ENCODE measurements around the gene ARL6IP4. TPM values are rescaled to one million over a fixed set of nuclear protein-coding genes. Genes with fewer than 3 reads are reported as not detected.

Gene ARL6IP4
- total RNA-seq = 163 and 178 TPM in 2 replicates

- DNase-seq (peak; percentile 72), ATAC-seq (ENCODE audit: low read depth) (peak; percentile 83)
- POLR2A ChIA-PET = interaction anchor here (0.6 to 2.5 kb wide), 9 partner anchors 10 to 257 kb away, joined by 3 to 9 read pairs (median 3); partner anchors contain the start of genes ABCB9, CCDC62, MPHOSPH9 and MTRFR
- H3K9me3 Mint-ChIP-seq = no peaks in the 10 kb centered on the region
- TF ChIP-seq CTCF (IDR thresholded peaks at IDR 0.05) = no peak
- peak within 1 kb of the TSS; percentile 88 for H3K4me3 Mint-ChIP-seq
- no peaks in the 10 kb centered on the region for H3K27me3 Mint-ChIP-seq
- H3K36me3 Mint-ChIP-seq (ENCODE audit: low read depth) = peaks cover 28% of the 10 kb centered on the region
- CTCF ChIA-PET = interaction anchor here (1.2 kb wide), 1 partner anchor 170 kb away, joined by 4 read pairs; no protein-coding TSS in a partner anchor
- peak within 1 kb of the TSS; percentile 88 for H3K27ac Mint-ChIP-seq
- H3K4me1 Mint-ChIP-seq = peaks cover 55% of the 10 kb centered on the region
- intact Hi-C loops (cut with micrococcal nuclease) = loop anchor here (5.0 kb wide), 1 partner anchor 172 kb away; the partner anchor contains the start of gene PITPNM2
These were observed at the start of gene ARL6IP4 for GRCh38 chr12:122980183-122981035. ARL6IP4 (plus strand) TSS chr12:122980681; CDS start chr12:122981140, 459 bp downstream.

- no peaks in the 10 kb centered on the region for H3K9me3 Mint-ChIP-seq
- intact Hi-C loops (cut with micrococcal nuclease) = loop anchor here (5.0 kb wide), 1 partner anchor 35 kb away; the partner anchor contains the start of gene VPS37B
- no peak for DNase-seq
- CTCF ChIA-PET = no interaction called here
- no peaks in the 10 kb centered on the region for H3K36me3 Mint-ChIP-seq (ENCODE audit: low read depth)
- peak; percentile 40 for ATAC-seq (ENCODE audit: low read depth)
- H3K27ac Mint-ChIP-seq = no peak overlapping the region
- H3K4me3 Mint-ChIP-seq = no peak overlapping the region
- H3K4me1 Mint-ChIP-seq = peaks cover 35% of the 10 kb centered on the region
- TF ChIP-seq CTCF (IDR thresholded peaks at IDR 0.05) = no peak
- POLR2A ChIA-PET = no interaction called here
- H3K27me3 Mint-ChIP-seq = no peaks in the 10 kb centered on the region
These were observed 48.3 kb upstream of the ARL6IP4 start for GRCh38 chr12:122932207-122932606.

DNA sequence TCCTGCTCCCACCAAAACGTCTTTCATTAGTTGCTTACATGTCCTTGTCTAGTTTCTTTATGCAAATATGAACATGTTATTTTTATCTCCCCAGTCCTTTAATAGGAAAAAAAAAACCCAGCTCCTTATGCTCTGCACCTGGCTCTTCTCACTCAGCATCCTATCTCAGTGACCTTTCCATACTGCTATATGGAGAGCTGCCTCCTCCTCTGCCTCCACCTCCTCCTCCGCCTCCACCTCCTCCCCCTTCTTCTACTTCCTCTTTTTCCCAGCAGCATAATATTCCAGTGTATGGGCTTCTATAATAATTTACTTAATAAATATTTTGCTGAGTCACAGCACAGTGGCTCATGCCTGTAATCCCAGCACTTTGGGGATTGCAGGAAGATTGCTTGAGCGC lies 45.8 kb upstream of the ARL6IP4 start:
- CTCF ChIA-PET = no interaction called here
- no peak overlapping the region for H3K4me3 Mint-ChIP-seq
- no peak for TF ChIP-seq CTCF (IDR thresholded peaks at IDR 0.05)

GRCh38 chr12:122935318-122935717 lies 45.2 kb upstream of the ARL6IP4 start:
- no peak overlapping the region for H3K4me3 Mint-ChIP-seq
- H3K4me1 Mint-ChIP-seq = peaks cover 24% of the 10 kb centered on the region
- TF ChIP-seq CTCF (IDR thresholded peaks at IDR 0.05) = no peak
- no peak overlapping the region for H3K27ac Mint-ChIP-seq
- ChIA-PET CTCF (no interaction called here), POLR2A (interaction anchor here (0.6 to 1.2 kb wide), 3 partner anchors 9 to 57 kb away, joined by 4 to 10 read pairs (median 5); no protein-coding TSS in a partner anchor)
- no peaks in the 10 kb centered on the region for H3K9me3 Mint-ChIP-seq
- no peaks in the 10 kb centered on the region for H3K36me3 Mint-ChIP-seq (ENCODE audit: low read depth)
- intact Hi-C loops (cut with micrococcal nuclease) = no loop called here
- no peaks in the 10 kb centered on the region for H3K27me3 Mint-ChIP-seq
- DNase-seq (no peak), ATAC-seq (ENCODE audit: low read depth) (no peak)

More for the DNA sequence above, 45.8 kb upstream of the ARL6IP4 start:
- ATAC-seq (ENCODE audit: low read depth) = peak; percentile 31
- H3K36me3 Mint-ChIP-seq (ENCODE audit: low read depth) = no peaks in the 10 kb centered on the region
- intact Hi-C loops (cut with micrococcal nuclease) = loop anchor here (5.0 kb wide), 1 partner anchor 37 kb away; the partner anchor contains the start of gene VPS37B
- peaks cover 24% of the 10 kb centered on the region for H3K4me1 Mint-ChIP-seq
- H3K9me3 Mint-ChIP-seq = no peaks in the 10 kb centered on the region
- POLR2A ChIA-PET = interaction anchor here (0.7 to 1.2 kb wide), 3 partner anchors 8 to 57 kb away, joined by 4 to 8 read pairs (median 5); no protein-coding TSS in a partner anchor
- no peaks in the 10 kb centered on the region for H3K27me3 Mint-ChIP-seq
- H3K27ac Mint-ChIP-seq = peak overlapping the region; percentile 41
- no peak for DNase-seq

- no peaks in the 10 kb centered on the region for H3K36me3 Mint-ChIP-seq (ENCODE audit: low read depth)
- intact Hi-C loops (cut with micrococcal nuclease) = no loop called here
- ATAC-seq (ENCODE audit: low read depth) (no peak), DNase-seq (no peak)
- no peaks in the 10 kb centered on the region for H3K27me3 Mint-ChIP-seq
- ChIA-PET POLR2A (interaction anchor here (0.6 kb wide), 1 partner anchor 142 kb away, joined by 4 read pairs; no protein-coding TSS in a partner anchor), CTCF (no interaction called here)
- H3K4me3 Mint-ChIP-seq = no peak overlapping the region
- H3K9me3 Mint-ChIP-seq = no peaks in the 10 kb centered on the region
- no peak for TF ChIP-seq CTCF (IDR thresholded peaks at IDR 0.05)
- no peak overlapping the region for H3K27ac Mint-ChIP-seq
- peaks cover 17% of the 10 kb centered on the region for H3K4me1 Mint-ChIP-seq
These were observed 42.8 kb upstream of the ARL6IP4 start for GRCh38 chr12:122937622-122938091.
